Right ventricle myocardium superior (tissue), 1 donor: ENCODE measurements around the gene PET100. TPM values are rescaled to one million over a fixed set of nuclear protein-coding genes. Genes with fewer than 3 reads are reported as not detected.
A peak's percentile ranks its signal among the peaks of the same experiment; 100 is the strongest.
"Not testable (repeated sequence)": the region's sequence is repeated elsewhere in the genome, so short reads cannot be mapped to it uniquely, and the experiment has no call there.

Experiments
- ATAC-seq: fragments of 200-7000 bp; cut with Tn5 transposase; one replicate; pipeline ENCODE4 v1.9.1; 2020; ENCODE audit warnings: mild to moderate bottlenecking; ENCODE audit not compliant: poor library complexity
- DNase-seq: peaks from one replicate; pipeline ENCODE4 v3.0.0-alpha.2; 2020
- intact Hi-C: fragments of 100-400 bp; cut with DNase I; formaldehyde crosslinking; loops from one replicate; pipeline ENCODE4 v1.11.2; 2022
- total RNA-seq: library from RNA; stranded (reverse); fragmentation: NEBNext Ultra II Directional; extraction: Animal tissue kit (Norgen Biotek cat#: 25700); gene quantifications from one replicate; pipeline ENCODE4 v1.2.1, GENCODE V29; 2021
- donor health status: DM: no; HTN: yes; CAD: no; lungs with severe emphysema.

PET100 gene
- total RNA-seq, 1 donor from 2014 or later: 208 TPM

- ATAC-seq, intact Hi-C loops, DNase-seq: not testable (repeated sequence)
Measured at GRCh38 chr19:7643629-7644549, 14.3 kb downstream of the PET100 start.

- intact Hi-C loops: no loop called here
- no peak for DNase-seq
- no peak for ATAC-seq
Measured at GRCh38 chr19:7644550-7644877, 14.9 kb downstream of the PET100 start.

- ATAC-seq: no peak
- no peak for DNase-seq
- intact Hi-C loops: no loop called here
Measured at GRCh38 chr19:7645163-7645562, 15.6 kb downstream of the PET100 start.

- ATAC-seq (no peak), DNase-seq (no peak)
- intact Hi-C loops: no loop called here
Measured at GRCh38 chr19:7645656-7646425, 16.2 kb downstream of the PET100 start.

- no peak for ATAC-seq
- intact Hi-C loops: no loop called here
- DNase-seq: no peak
Measured at GRCh38 chr19:7646426-7646700, 16.8 kb downstream of the PET100 start.

- intact Hi-C loops: no loop called here
- DNase-seq (no peak), ATAC-seq (no peak)
Measured at GRCh38 chr19:7647156-7647555, 17.6 kb downstream of the PET100 start.

- intact Hi-C loops: no loop called here
- DNase-seq (no peak), ATAC-seq (no peak)
Measured at GRCh38 chr19:7648265-7649014, 18.8 kb downstream of the PET100 start.

GRCh38 chr19:7650148-7650547 lies 20.6 kb downstream of the PET100 start:
- DNase-seq (no peak), ATAC-seq (no peak)
- intact Hi-C loops: loop anchor here (10.0 kb wide), 1 partner anchor 145 kb away; no protein-coding TSS in a partner anchor

- peak; percentile 89 for DNase-seq
- intact Hi-C loops: loop anchor here (10.0 kb wide), 1 partner anchor 143 kb away; no protein-coding TSS in a partner anchor
- peak; percentile 85 for ATAC-seq
Measured at GRCh38 chr19:7652061-7652641, 22.6 kb downstream of the PET100 start.

GRCh38 chr19:7654401-7654800 lies 24.8 kb downstream of the PET100 start:
- ATAC-seq (no peak), DNase-seq (no peak)
- intact Hi-C loops: loop anchor here (10.0 kb wide), 1 partner anchor 140 kb away; no protein-coding TSS in a partner anchor

- intact Hi-C loops: loop anchor here (10.0 kb wide), 1 partner anchor 139 kb away; no protein-coding TSS in a partner anchor
- ATAC-seq (no peak), DNase-seq (no peak)
Measured at GRCh38 chr19:7655581-7655980, 26.0 kb downstream of the PET100 start.

GRCh38 chr19:7657131-7657751 lies 27.6 kb downstream of the PET100 start:
- ATAC-seq (peak; percentile 47), DNase-seq (no peak)
- intact Hi-C loops: loop anchor here (10.0 kb wide), 1 partner anchor 138 kb away; no protein-coding TSS in a partner anchor

- intact Hi-C loops: loop anchor here (10.0 kb wide), 1 partner anchor 137 kb away; no protein-coding TSS in a partner anchor
- DNase-seq (no peak), ATAC-seq (no peak)
Measured at GRCh38 chr19:7658219-7658686, 28.7 kb downstream of the PET100 start.

GRCh38 chr19:7661744-7662538 lies 32.3 kb downstream of the PET100 start:
- intact Hi-C loops: no loop called here
- no peak for ATAC-seq
- no peak for DNase-seq

GRCh38 chr19:7662657-7663056 lies 33.1 kb downstream of the PET100 start:
- intact Hi-C loops: no loop called here

GRCh38 chr19:7663706-7664105 lies 34.1 kb downstream of the PET100 start:
- intact Hi-C loops: no loop called here
- no peak for DNase-seq
- no peak for ATAC-seq

More at GRCh38 chr19:7662657-7663056, 33.1 kb downstream of the PET100 start:
- DNase-seq (no peak), ATAC-seq (no peak)

GRCh38 chr19:7665076-7665475 lies 35.5 kb downstream of the PET100 start:
- DNase-seq (no peak), ATAC-seq (no peak)
- intact Hi-C loops: no loop called here
